K562 (cell line): ENCODE measurements around the gene RNF121. TPM values are rescaled to one million over a fixed set of nuclear protein-coding genes. Genes with fewer than 3 reads are reported as not detected.

Source experiments
- ATAC-seq: fragments of 200-7000 bp; cut with Tn5 transposase; 3 replicates; pipeline ENCODE4 v1.9.1; 2020; ENCODE audit warnings: moderate library complexity
- BruUV-seq: library from RNA; stranded (reverse); fragments of 400-500 nt; replicated peaks from 2 replicates; lab custom pipeline; 2021; lab: Mats Ljungman, UMichigan
- CTCF ChIA-PET: fragments of 300-600 bp; formaldehyde crosslinking; extraction: SDS; loops from one replicate; lab custom pipeline; 2021; ENCODE audit warnings: low intra/inter-chr PET ratio; lab: Yijun Ruan, JAX
- POLR2A ChIA-PET: fragments of 300-600, 350-650 bp; sonication (Branson Sonifier 250); formaldehyde crosslinking; extraction: SDS; loops from one replicate; lab custom pipeline; 2021; ENCODE audit warnings: antibody characterized with exemption, inconsistent platforms; lab: Yijun Ruan, JAX
- DNase-seq, 4 experiments: peaks; one replicate each; pipeline versions ENCODE4 v3.0.0 to v3.0.0-alpha.2; 2011 to 2018; ENCODE audit warnings: low spot score in 3 of 4, mixed read lengths in 3 of 4; ENCODE audit errors: extremely low read depth in 1 of 4
- FAIRE-seq: peaks from 2 replicates; lab custom pipeline; 2011; peaks lifted over from hg19 to GRCh38; lab: Jason Lieb, UNC
- H2AFZ ChIP-seq: 2 replicates; pipeline ENCODE4 v1.6.0; 2011; ENCODE audit warnings: low read depth, low read length, control low read depth, inconsistent platforms
- H3K27ac ChIP-seq: fragments of 200-600 bp; 3 replicates; pipeline ENCODE4 v1.8.0; 2011; ENCODE audit warnings: low read depth, mild to moderate bottlenecking, control low read depth, inconsistent platforms, low read length, moderate library complexity, mixed read lengths; ENCODE audit errors: extremely low read depth
- H3K27me3 ChIP-seq, 2 experiments: fragments of 300-600 bp in 1 of 2; 2 replicates in 1 of 2; 3 replicates in 1 of 2; pipeline versions ENCODE4 v1.6.0 to v1.8.0; 2011; ENCODE audit warnings: inconsistent platforms in 2 of 2, low read length in 2 of 2, mild to moderate bottlenecking in 1 of 2, mixed read lengths in 1 of 2, moderate library complexity in 1 of 2; ENCODE audit not compliant: control insufficient read depth in 2 of 2, insufficient read depth in 2 of 2
- H3K36me3 ChIP-seq: fragments of 300-600 bp; 3 replicates; pipeline ENCODE4 v1.8.0; 2011; ENCODE audit warnings: mild to moderate bottlenecking, low read length, inconsistent platforms; ENCODE audit not compliant: control insufficient read depth, insufficient read depth
- H3K4me1 ChIP-seq, 2 experiments: fragments of 200-600 bp in 1 of 2; replicated peaks in 1 of 2; 2 replicates in 1 of 2; 3 replicates in 1 of 2; pipeline versions ENCODE4 v1.5.1 to v1.8.0; 2011; ENCODE audit warnings: inconsistent platforms in 2 of 2, low read length in 2 of 2, mild to moderate bottlenecking in 1 of 2, mixed read lengths in 1 of 2, moderate library complexity in 1 of 2; ENCODE audit not compliant: control insufficient read depth in 2 of 2, insufficient read depth in 2 of 2
- H3K4me2 ChIP-seq: 2 replicates; pipeline ENCODE4 v1.6.1; 2011; ENCODE audit warnings: low read length, control low read depth, inconsistent platforms, mixed read lengths; ENCODE audit not compliant: insufficient read depth
- H3K4me3 ChIP-seq: fragments of 200-600 bp; sonication (generic), shearing (Covaris generic); 2 replicates; pipeline ENCODE4 v1.5.1; 2016; ENCODE audit warnings: control low read depth, inconsistent platforms
- H3K79me2 ChIP-seq: fragments of 200-600 bp; 3 replicates; pipeline ENCODE4 v1.8.0; 2011; ENCODE audit warnings: low read length, inconsistent platforms; ENCODE audit not compliant: control insufficient read depth, insufficient read depth
- H3K9ac ChIP-seq, 2 experiments: 2 replicates each; pipeline versions ENCODE4 v1.6.0 to v1.6.1; 2011; ENCODE audit warnings: low read depth in 2 of 2, low read length in 2 of 2, control low read depth in 1 of 2, inconsistent platforms in 1 of 2, mild to moderate bottlenecking in 1 of 2, mixed read lengths in 1 of 2; ENCODE audit not compliant: insufficient read depth in 1 of 2
- H3K9me1 ChIP-seq: one replicate; pipeline ENCODE4 v1.6.0; 2011; ENCODE audit warnings: inconsistent platforms, mild to moderate bottlenecking, low read length, moderate library complexity; ENCODE audit not compliant: control insufficient read depth, insufficient read depth
- H3K9me3 ChIP-seq: replicated peaks from 2 replicates; pipeline ENCODE4 v1.5.1; 2011; ENCODE audit warnings: low read depth, low read length, inconsistent platforms; ENCODE audit not compliant: control insufficient read depth, insufficient read depth
- H4K20me1 ChIP-seq: replicated peaks from 2 replicates; pipeline ENCODE4 v1.6.1; 2011; ENCODE audit warnings: low read length, inconsistent platforms, mixed read lengths; ENCODE audit not compliant: control insufficient read depth, insufficient read depth
- BRF1 ChIP-seq: IDR thresholded peaks from 3 replicates; pipeline ENCODE4 v1.6.1; 2011; ENCODE audit warnings: borderline replicate concordance, mild to moderate bottlenecking; ENCODE audit not compliant: insufficient read length; ENCODE audit errors: extremely low read depth
- E2F4 ChIP-seq: sonication (generic); formaldehyde crosslinking; IDR thresholded peaks from 2 replicates; pipeline ENCODE4 v1.8.0; 2022; ENCODE audit warnings: mild to moderate bottlenecking, low read depth, missing genetic modification reagents
- KDM5B ChIP-seq: fragments of 200-600 bp; sonication (generic); IDR thresholded peaks from 2 replicates; pipeline ENCODE4 v1.6.1; 2012; ENCODE audit warnings: low read depth, mild to moderate bottlenecking, moderate library complexity, low read length, control low read depth, inconsistent platforms; ENCODE audit not compliant: insufficient replicate concordance
- POLR2G ChIP-seq: fragments of 200-400 bp; formaldehyde crosslinking; IDR thresholded peaks from 2 replicates; pipeline ENCODE4 v1.6.1; 2017; ENCODE audit warnings: low read depth, mild to moderate bottlenecking, antibody characterized with exemption, low read length, moderate library complexity
- ZKSCAN1 ChIP-seq: fragments of 150-350 bp; IDR thresholded peaks from 2 replicates; pipeline ENCODE4 v1.6.1; 2016; ENCODE audit warnings: low read depth, low read length
- WGBS: fragments of 100-300 bp; shearing (Covaris generic); methylation state at CpG from one replicate; pipeline ENCODE4 v1.1.6; 2016; ENCODE audit warnings: low coverage, mixed read lengths; ENCODE audit not compliant: insufficient coverage; ENCODE audit errors: missing lambda C conversion rate; 5-methylcytosine and 5-hydroxymethylcytosine counted together
- in situ Hi-C: fragments of 300-500 bp; cut with MboI; formaldehyde crosslinking; loops from 4 replicates; pipeline ENCODE4 v1.15.0; 2018; ENCODE audit warnings: inconsistent platforms, mixed read lengths
- intact Hi-C: fragments of 100-400 bp; cut with micrococcal nuclease; formaldehyde crosslinking; loops from 2 replicates; pipeline ENCODE4 v1.14.2; 2022
- polyA plus RNA-seq, 8 experiments: library from polyadenylated mRNA; depleted of rRNA in 4 of 8; stranded (reverse) in 5 of 8; unstranded in 3 of 8; fragments of >200 nt; fragmentation: Nextera tagmentation in 2 of 8; fragmentation: Illumina TruSeq in 1 of 8; extraction: Ambion mirVana in 2 of 8; extraction: Trizol in 1 of 8; gene quantifications; 2 replicates each; pipeline versions ENCODE4 v1.2.1 to v1.2.3, GENCODE V29; 2011 to 2014; ENCODE audit warnings: inconsistent platforms in 1 of 8, missing spikeins in 1 of 8
- total RNA-seq, 7 experiments: library from RNA; depleted of rRNA in 6 of 7; stranded (reverse); fragments of >200 nt in 6 of 7; fragmentation: Illumina TruSeq in 2 of 7; extraction: Trizol in 2 of 7; gene quantifications; 2 replicates each; pipeline versions ENCODE4 v1.2.1 to v1.2.3, GENCODE V29; 2011 to 2021; ENCODE audit warnings: low replicate concordance in 1 of 7

RNF121 gene
- total and polyA plus RNA-seq, 9 of the 15 experiments (the other 6 are each of a cell fraction or from before 2014, with no cell fraction given), result 8.0 to 63.4 (median 20.5) TPM

GRCh38 chr11:72042064-72042745 lies 113.4 kb downstream of the RNF121 start:
- Histone ChIP-seq H3K27me3 (no peaks in the 10 kb centered on the region), H3K79me2 (peaks cover 56% of the 10 kb centered on the region), H2AFZ (no peak overlapping the region), H3K9me3 (no peaks in the 10 kb centered on the region), H3K4me1 (peaks cover 26 to 30% of the 10 kb centered on the region in 2 experiments), H3K9me1 (peaks cover 3% of the 10 kb centered on the region), H3K27ac (no peak overlapping the region), H3K36me3 (peaks cover 8% of the 10 kb centered on the region; the same call in 1 of the 3 replicates), H4K20me1 (0 out of 2 replicates have a peak, but pooled peaks cover 10% of the 10 kb centered on the region), H3K4me3 (no peak overlapping the region), H3K4me2 (no peak overlapping the region), H3K9ac (peak overlapping the region in 1 of 2 experiments; percentile 80; a peak in 1 of 4 replicates)
- WGBS, result 68% methylated on average over 4 of the region's 5 CpGs
- ChIA-PET POLR2A (interaction anchor here (0.7 to 1.5 kb wide), 2 partner anchors 17 to 25 kb away, joined by 3 read pairs; no protein-coding TSS in a partner anchor), CTCF (no interaction called here)
- no TSS peak for BruUV-seq
- no peak for DNase-seq
- no peak for FAIRE-seq
- no peak for ATAC-seq
- intact Hi-C loops, result no loop called here
- TF ChIP-seq E2F4 (CRISPR knock-in tag) (no peak), ZKSCAN1 (peak; percentile 49; the same call in 1 of the 2 replicates), BRF1 (no peak), KDM5B (no peak), POLR2G (0 out of 2 replicates have a peak, but pooled peaks have one; percentile 3)
- in situ Hi-C loops, result no loop called here
